ENCODE results near the gene GABRD. TPM values are rescaled to one million over a fixed set of nuclear protein-coding genes. Genes with fewer than 3 reads are reported as not detected.
A peak's percentile ranks its signal among the peaks of the same experiment; 100 is the strongest.

The GABRD gene
- total and polyA plus RNA-seq, 12 donors = 0.30 to 1.1 (median 0.49) TPM; not detected in 2

DNA sequence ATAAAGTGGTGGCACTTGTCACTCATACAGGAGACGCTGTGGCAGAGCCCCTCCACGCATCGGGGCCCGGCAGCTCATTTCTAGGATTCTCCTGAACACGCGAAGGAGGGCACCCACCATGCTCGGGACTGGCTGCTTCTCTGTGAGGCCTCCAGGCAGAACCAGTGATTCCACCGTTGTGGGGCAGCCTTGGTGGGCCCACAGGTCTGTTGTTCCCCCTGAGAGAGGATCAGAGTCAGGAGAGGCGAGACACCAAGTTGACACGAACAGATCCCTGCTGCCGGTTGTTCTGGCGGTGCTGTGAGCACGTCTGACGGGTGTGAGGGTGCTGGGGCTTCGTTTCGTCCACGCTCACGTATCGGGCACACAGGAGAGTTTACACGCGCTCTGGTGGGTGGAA lies 57.7 kb downstream of the GABRD start:
- intact Hi-C loops (cut with DNase I) = no loop called here
- DNase-seq (peak in 1 of 2 donors; percentile 3), ATAC-seq (no peak)
- Histone ChIP-seq H3K27ac (no peak overlapping the region), H3K27me3 (peaks cover 0 to 28% (median 6%) of the 10 kb centered on the region in 7 donors), H3K9me3 (peaks cover 0 to 32% (median 19%) of the 10 kb centered on the region in 11 donors), H3K36me3 (no peaks in the 10 kb centered on the region), H3K4me1 (no peaks in the 10 kb centered on the region), H3K4me3 (no peak overlapping the region)
- TF ChIP-seq, protein P1, sequence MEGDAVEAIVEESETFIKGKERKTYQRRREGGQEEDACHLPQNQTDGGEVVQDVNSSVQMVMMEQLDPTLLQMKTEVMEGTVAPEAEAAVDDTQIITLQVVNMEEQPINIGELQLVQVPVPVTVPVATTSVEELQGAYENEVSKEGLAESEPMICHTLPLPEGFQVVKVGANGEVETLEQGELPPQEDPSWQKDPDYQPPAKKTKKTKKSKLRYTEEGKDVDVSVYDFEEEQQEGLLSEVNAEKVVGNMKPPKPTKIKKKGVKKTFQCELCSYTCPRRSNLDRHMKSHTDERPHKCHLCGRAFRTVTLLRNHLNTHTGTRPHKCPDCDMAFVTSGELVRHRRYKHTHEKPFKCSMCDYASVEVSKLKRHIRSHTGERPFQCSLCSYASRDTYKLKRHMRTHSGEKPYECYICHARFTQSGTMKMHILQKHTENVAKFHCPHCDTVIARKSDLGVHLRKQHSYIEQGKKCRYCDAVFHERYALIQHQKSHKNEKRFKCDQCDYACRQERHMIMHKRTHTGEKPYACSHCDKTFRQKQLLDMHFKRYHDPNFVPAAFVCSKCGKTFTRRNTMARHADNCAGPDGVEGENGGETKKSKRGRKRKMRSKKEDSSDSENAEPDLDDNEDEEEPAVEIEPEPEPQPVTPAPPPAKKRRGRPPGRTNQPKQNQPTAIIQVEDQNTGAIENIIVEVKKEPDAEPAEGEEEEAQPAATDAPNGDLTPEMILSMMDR (IDR thresholded peaks at IDR 0.05) = no peak
- 95 to 96% methylated on average over 21 of the region's 21 CpGs for WGBS, 2 donors

DNA sequence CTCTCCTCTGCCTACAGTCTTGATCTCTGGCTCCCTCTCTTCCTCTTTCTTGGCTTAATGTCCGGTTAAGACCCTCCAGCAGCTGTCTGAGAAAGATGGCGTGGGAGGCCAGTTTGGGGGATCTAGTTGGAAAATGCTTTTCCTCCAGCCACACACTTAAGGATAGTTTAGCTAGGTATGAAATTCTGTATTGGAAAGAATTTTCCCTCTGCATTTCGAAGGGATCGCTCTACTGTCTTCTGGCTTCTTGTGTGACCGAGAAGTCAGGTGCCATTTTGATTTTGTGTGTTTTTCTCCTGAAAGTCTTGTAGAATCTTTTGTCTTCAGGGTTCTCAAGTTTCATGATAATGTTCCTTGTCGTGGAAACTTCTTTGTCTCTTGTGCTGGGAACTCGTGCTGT lies 59.0 kb downstream of the GABRD start:
- Histone ChIP-seq H3K4me1 (no peaks in the 10 kb centered on the region), H3K27ac (no peak overlapping the region), H3K36me3 (no peaks in the 10 kb centered on the region), H3K9me3 (peaks cover 0 to 32% (median 19%) of the 10 kb centered on the region in 11 donors), H3K27me3 (peaks cover 0 to 19% (median 3%) of the 10 kb centered on the region in 7 donors), H3K4me3 (no peak overlapping the region)
- intact Hi-C loops (cut with DNase I) = no loop called here
- ATAC-seq (no peak), DNase-seq (no peak)
- WGBS, 2 donors = 93 to 94% methylated on average over 7 of the region's 7 CpGs
- TF ChIP-seq, protein P1 (IDR thresholded peaks at IDR 0.05) = no peak

DNA sequence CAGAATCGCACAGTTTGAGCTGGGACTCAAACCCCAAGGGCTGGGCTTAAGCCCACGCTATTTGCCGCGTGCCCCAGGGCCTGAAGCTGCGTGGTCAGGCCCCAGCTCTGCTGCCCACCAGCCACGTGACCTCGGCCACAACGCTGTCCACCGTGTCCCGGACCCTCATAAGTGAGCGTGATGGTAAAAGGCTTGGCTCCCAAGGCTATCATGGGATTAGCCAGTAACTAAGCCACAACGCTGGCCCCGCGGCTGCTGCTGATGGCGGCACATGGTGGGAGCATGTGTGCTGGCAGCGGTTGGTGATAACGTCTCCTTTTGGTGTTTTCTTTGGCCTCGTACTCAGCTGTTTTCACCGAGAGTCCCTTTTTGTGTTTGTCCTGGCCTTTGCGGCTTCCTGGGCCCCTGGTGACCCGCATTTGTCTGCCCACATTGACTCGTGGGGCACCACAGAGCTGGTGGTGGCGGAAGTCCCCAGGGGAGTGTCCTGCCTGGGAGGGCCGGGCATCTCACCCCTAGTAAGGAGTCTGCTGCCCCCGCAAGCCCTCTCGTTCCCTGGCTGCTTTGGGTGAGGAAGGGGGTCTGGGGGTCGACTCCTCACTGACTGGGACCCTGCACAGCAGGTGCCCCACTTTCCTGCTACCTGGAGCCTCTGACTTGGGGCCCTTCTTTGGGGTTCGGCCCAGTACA lies 60.4 kb downstream of the GABRD start:
- TF ChIP-seq, protein P1 (IDR thresholded peaks at IDR 0.05) = no peak
- H3K4me1 ChIP-seq = no peaks in the 10 kb centered on the region
- H3K36me3 ChIP-seq = no peaks in the 10 kb centered on the region
- intact Hi-C loops (cut with DNase I) = no loop called here
- no peak overlapping the region for H3K27ac ChIP-seq
- peaks cover 0 to 16% (median 0%) of the 10 kb centered on the region in 7 donors for H3K27me3 ChIP-seq
- ATAC-seq (no peak), DNase-seq (peak in 1 of 2 donors; percentile 6)
- peaks cover 0 to 32% (median 19%) of the 10 kb centered on the region in 11 donors for H3K9me3 ChIP-seq
- 95 to 97% methylated on average over 28 of the region's 28 CpGs for WGBS, 2 donors
- H3K4me3 ChIP-seq = no peak overlapping the region

DNA sequence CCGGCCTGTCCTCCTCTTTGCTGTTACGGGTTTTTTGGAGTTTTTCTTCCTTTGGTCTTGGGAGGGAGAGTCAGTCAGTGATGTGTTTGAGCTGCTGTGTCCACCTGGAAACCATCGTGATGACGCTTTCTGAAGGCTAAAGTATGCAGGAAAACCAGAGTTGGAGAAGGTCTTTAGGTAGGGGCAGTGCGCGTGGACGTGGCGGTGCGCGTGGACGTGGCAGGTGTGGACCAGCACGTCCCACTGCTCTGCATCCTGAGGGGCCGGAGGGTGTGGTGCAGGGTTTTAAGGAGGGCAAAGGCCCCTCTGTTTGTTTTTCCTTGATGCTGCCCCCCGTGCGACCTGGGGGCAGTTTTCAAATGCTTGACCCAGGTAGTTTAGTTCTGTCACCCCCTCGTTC lies 61.0 kb downstream of the GABRD start:
- ATAC-seq = no peak
- H3K4me1 ChIP-seq = no peaks in the 10 kb centered on the region
- 95 to 96% methylated on average over 16 of the region's 16 CpGs for WGBS, 2 donors
- H3K36me3 ChIP-seq = no peaks in the 10 kb centered on the region
- no peak overlapping the region for H3K4me3 ChIP-seq
- intact Hi-C loops (cut with DNase I) = no loop called here
- TF ChIP-seq, protein P1 (IDR thresholded peaks at IDR 0.05) = no peak
- H3K27me3 ChIP-seq = peaks cover 0 to 13% (median 0%) of the 10 kb centered on the region in 7 donors
- no peak overlapping the region for H3K27ac ChIP-seq
- H3K9me3 ChIP-seq = peaks cover 0 to 32% (median 19%) of the 10 kb centered on the region in 11 donors
- peak in 1 of 2 donors; percentile 3 for DNase-seq

Other genes starting within 250 kb of the GABRD start
- gene NADK, start 240.9 kb upstream of the GABRD start, total RNA-seq = 10 to 100 TPM; 15.2 to 40.2 (median 21.9) TPM
- gene NADK, start 240.9 kb upstream of the GABRD start, polyA plus RNA-seq = 10 to 100 TPM; 26.2 to 37.5 TPM
- gene GNB1, start 128.3 kb upstream of the GABRD start, total RNA-seq = 100 to 1,000 TPM; 139 to 228 (median 174) TPM
- gene GNB1, start 128.3 kb upstream of the GABRD start, polyA plus RNA-seq = 100 to 1,000 TPM in 1 of 2 donors, 10 to 100 TPM in 1; 64.9 to 109 TPM
- gene CALML6, start 104.1 kb upstream of the GABRD start, total RNA-seq = under 1 TPM in 2 of 10 donors, not detected in 8; 0.20 TPM
- under 1 TPM; 0.09 to 0.88 TPM for gene CALML6, start 104.1 kb upstream of the GABRD start, polyA plus RNA-seq
- 1 to 10 TPM in 6 of 10 donors, under 1 TPM in 2, not detected in 2; 0.58 to 3.1 (median 1.9) TPM for gene TMEM52, start 100.1 kb upstream of the GABRD start, total RNA-seq
- gene TMEM52, start 100.1 kb upstream of the GABRD start, polyA plus RNA-seq = 10 to 100 TPM in 1 of 2 donors, 1 to 10 TPM in 1; 1.0 to 11.5 TPM
- not detected for gene CFAP74, start 15.6 kb upstream of the GABRD start, total RNA-seq
- gene CFAP74, start 15.6 kb upstream of the GABRD start, polyA plus RNA-seq = under 1 TPM in 1 of 2 donors, not detected in 1; 0.03 TPM
- 10 to 100 TPM in 9 of 10 donors, 1 to 10 TPM in 1; 8.4 to 17.8 (median 14.2) TPM for gene PRKCZ, start 31.1 kb downstream of the GABRD start, total RNA-seq
- gene PRKCZ, start 31.1 kb downstream of the GABRD start, polyA plus RNA-seq = 10 to 100 TPM; 14.6 to 18.4 TPM
- gene FAAP20, start 175.4 kb downstream of the GABRD start, total RNA-seq = 10 to 100 TPM; 30.9 to 47.6 (median 38.3) TPM
- 10 to 100 TPM; 83.0 to 83.6 TPM for gene FAAP20, start 175.4 kb downstream of the GABRD start, polyA plus RNA-seq
- gene SKI, start 209.0 kb downstream of the GABRD start, total RNA-seq = 10 to 100 TPM; 29.4 to 50.9 (median 38.3) TPM
- gene SKI, start 209.0 kb downstream of the GABRD start, polyA plus RNA-seq = 10 to 100 TPM; 13.8 to 16.6 TPM